ENCODE data around the gene VAPA.
A peak's percentile ranks its signal among the peaks of the same experiment; 100 is the strongest.

The VAPA gene

DNA sequence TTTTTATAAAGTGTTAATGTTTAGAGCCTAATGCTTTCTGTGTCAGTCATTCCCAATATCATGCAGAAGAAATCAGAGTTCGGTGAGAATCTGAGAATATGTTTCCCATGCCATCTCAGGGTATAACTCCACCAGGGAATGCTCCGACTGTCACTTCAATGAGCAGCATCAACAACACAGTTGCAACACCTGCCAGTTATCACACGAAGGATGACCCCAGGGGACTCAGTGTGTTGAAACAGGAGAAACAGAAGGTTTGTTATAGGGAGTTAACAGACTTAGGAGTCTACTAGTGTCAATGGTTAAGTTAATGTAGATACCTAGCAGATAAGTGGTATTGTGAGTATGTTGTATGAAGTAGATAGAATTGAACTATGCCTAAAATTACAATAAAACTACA, 31.0 kb downstream of the VAPA start:
- no peak for FAIRE-seq

DNA sequence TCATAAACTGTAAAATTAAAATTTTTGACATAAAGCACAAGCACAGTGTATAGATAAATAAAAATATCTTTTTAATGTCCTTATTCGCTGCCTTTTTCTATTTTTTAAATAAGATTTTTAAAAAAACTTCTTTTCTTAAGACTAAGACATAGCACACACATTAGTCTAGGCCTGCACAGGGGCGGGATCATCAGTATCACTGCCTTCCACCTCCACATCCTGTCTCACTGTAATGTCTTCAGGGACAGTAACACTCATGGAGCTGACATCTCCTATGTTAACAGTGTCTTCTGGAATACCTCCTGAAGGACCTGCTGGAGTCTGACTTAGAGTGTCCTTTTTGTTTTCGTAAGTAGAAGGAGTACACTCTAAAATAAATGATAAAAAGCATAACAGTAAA, 33.0 kb downstream of the VAPA start:
- FAIRE-seq: no peak

DNA sequence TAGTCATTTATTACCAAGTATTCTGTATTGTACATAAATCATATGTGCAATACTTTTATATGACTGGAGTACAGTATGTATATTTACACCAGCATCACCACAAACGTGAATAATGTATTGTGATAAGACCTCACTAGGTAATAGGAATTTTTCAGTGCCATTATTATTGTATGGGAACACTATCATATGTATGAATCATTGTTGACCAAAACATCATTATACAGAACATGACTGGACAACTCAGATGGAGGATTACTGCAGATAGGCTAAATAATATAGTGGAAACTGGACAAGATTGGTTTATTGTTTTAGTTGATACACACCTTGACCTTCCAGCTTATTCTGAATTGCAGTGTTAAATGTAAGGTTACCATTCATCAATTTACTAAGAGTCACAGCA, 33.4 kb downstream of the VAPA start:
- FAIRE-seq: no peak

DNA sequence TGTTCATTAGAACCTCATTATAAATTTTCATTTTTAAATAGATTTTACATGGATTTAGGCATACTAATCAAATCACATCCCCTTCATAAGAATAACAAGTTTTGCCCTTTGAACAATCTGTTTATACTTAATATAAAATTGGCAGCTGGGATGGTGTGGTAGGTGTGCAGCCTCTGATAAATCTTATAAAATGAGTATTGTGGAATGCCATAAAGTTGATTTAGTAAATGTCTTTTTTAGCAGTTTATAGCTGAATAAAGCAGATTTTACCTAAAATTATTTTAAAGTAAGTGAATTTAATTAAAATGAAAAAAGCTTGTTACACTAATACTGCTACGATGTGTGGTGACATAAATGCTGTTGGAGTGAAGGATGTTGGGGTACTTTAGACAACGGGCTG, 35.5 kb downstream of the VAPA start:
- FAIRE-seq: no peak

DNA sequence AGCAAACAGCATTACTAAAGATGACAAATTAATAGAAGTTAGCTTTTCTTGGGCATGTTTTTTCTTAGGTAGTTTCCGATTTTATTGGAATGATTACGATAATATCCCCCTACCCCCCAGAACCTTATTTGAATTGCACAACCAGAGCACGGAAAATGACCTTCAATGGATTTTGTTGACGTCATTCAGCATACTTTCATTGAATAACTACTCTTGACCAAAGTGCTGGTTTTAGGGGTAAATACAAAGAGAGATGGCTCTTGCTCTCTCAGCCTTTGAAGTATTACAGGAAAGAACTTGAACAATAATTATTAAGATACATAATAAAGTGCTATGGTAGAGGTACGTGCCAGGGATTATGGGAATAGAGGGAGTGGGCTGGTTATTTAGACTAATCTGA, 36.0 kb downstream of the VAPA start:
- no peak for FAIRE-seq

DNA sequence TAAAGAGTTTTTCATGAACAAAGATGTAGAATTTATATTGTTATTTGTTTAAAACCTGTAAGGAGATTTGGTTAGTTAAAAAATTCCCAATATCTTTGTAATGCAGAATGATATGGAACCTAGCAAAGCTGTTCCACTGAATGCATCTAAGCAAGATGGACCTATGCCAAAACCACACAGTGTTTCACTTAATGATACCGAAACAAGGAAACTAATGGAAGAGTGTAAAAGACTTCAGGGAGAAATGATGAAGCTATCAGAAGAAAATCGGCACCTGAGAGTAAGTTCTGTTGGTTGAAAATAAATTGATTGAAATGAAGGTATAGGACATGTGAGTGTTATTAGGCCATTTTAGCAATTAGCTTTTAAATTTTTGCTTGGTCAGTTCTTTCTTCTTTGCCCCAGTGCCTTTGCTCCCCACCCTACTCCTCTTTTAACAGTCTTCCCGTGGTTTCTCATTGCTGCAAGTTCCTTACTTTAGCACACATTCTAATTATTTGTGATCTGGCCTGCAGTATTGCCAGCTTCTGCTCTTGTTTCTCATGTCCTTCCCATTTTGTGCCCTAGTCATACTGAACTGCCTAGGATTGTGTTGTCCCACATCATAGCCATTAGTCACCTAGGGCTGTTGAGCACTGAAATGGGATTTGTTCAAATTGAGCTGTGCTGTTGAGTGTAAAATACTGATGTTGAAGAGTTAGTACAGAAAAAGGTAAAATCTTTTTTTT, 36.6 kb downstream of the VAPA start:
- no peak for FAIRE-seq

DNA sequence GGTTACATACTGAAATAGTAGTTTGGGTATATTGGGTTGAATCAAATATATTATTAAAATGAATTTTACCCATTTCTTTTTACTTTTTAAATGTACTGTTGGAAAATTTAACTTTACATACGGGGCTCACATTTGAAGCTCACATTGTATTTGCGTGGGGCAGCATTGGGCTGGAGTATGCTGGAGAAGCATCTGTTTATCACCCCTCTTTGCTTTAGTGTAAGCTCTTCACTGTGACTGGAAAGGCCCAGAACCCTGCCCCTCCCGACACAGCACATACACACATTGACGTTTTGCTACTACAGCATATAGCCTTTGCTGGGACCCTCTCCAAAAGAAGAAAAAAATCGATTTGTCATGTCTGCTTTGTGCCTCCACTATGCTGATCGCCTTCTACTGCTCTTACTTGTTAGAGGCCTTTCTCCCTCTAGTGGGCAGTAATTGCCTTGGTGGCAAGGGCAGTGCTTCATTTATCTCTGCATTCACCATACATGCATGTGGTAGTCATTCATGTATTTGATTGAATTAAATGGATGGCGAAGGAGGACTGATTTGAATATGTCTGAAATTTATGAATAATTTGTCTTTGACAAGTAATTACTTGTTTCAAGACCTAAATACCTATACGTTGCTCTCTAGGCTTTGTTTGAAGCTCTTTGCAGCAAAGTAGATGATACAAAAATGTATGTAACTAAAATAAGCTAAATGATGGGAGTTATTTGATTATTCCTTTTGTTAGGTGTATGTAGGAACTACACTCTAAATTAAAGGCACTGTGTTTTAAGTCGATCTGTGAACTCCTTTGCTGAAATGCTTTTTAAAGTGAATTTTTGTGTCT, 37.4 kb downstream of the VAPA start:
- no peak for FAIRE-seq

DNA sequence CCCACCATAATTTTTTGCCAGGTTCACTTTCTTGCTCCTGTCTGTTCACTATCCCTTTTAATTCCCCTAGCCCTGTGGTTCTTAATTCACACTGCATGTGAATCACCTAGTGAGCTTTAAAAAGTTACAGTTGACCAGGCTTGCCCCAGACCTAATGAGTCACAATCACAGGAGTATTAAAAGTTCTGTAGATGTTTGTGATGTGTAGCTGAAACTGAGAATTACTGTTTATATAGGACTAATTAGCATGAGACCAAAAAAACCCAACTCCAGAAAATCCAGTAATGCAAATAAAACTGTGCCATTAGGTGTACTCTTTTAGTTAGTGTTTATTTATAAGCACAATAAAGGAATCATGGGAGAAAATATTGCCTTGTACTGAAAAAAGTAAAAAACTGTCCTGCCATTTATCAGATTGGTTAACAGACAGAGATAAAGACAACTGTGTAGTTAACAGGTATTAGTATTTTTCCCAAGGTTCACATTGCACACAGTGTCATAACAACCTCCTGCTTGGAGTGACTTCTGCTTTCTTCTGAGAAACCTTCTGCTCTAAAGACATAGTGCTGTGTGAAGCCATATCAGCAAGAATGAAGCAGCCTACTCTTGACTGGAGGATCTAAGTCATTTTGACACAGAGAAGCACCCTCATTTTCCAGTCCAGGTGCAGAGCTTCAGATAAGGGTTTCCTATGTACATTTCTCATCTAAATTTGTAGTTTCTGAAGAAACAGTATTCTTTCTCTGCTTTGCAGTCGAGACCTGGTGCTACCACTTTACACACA, 39.0 kb downstream of the VAPA start:
- no peak for FAIRE-seq

DNA sequence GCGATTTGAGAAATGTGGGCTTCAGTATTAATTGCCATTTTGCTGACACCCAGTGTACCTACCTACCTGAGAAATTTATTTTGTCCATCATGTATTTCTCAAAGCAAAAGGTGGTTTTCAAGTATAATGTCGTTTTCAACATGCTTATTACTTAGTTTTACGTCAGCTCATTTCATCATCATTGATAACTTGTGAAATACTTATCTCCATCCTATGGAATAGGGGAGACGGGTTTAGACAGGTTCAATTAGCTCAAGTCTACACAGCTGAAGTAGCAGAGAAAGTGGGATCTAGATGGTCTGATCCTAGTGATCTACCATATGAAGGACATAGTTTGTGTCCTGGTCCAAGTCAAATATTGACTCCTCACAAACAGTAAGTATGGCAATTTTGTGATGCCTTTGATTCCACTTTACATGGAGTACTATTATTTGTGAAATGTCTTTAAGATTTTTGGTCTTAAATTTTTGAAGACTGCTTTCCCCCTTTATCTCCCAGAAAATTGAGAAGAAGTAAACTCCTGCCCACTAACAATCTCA, 45.1 kb downstream of the VAPA start:
- FAIRE-seq: no peak

DNA sequence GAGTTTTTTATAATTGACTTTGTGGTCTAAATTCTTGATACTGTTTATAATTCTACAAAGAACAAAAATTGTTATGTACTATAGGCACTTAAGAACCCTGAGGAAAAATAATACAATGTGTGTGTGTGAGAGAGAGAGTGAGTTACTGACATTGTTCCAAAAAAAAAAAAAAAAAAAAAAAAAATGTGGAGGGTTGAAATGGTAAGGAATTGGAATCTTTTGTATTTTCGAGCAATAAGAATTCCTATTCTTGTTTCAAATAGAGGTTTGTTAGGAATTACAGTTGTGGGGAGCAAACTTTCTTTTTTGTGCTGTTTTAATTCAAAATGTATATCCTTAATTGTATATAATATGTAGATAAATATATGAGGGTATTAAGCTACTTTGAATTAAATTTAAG, 45.7 kb downstream of the VAPA start:
- no peak for FAIRE-seq

DNA sequence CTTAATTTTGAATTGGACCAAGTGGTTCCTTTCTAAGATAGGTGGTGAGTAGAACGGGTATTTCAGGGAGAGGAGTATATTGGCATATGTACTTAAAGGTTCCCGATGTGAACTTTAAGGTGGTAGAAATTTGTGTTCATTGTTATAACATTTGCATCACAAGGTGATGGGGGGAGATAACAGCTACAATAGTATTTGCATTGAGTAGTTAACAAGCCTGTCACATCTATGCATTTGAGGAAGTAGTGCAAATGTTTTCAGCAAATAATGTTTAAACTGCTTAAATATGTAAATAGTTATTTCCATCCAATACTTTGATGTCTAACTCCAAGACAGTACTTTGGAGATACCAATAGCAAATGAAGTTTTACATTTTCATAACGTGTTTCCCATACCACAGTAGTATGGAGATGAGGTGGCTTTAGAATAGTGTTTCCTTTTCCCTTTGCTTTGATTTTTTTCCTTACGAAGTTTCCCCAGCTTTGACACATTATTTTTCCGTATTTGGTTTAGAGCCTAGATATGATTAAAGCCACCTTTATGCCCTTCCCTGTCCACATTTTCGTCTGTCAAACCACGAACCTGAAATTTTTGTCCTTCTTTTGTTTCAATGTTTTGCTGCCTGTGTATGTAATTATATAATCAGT, 46.6 kb downstream of the VAPA start:
- FAIRE-seq: no peak

DNA sequence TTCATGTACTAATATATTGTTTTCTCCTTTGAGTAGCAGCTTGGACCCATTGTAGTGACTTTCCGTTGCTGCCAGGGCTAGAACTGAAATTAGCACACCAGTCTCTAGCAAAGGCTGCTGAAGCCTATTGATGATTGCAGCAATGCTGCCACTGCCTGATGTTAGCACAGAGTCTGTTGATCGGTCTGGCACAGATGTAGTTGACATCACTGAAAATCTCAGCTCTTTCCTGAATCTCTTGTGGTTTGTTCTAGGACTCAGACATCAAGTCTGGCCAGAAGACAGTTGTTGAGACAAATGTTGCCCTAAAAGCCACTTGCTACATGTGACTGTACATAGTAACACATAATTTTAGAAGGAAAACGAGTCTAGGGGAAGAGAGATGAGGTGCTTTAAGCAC, 47.2 kb downstream of the VAPA start:
- no peak for FAIRE-seq

DNA sequence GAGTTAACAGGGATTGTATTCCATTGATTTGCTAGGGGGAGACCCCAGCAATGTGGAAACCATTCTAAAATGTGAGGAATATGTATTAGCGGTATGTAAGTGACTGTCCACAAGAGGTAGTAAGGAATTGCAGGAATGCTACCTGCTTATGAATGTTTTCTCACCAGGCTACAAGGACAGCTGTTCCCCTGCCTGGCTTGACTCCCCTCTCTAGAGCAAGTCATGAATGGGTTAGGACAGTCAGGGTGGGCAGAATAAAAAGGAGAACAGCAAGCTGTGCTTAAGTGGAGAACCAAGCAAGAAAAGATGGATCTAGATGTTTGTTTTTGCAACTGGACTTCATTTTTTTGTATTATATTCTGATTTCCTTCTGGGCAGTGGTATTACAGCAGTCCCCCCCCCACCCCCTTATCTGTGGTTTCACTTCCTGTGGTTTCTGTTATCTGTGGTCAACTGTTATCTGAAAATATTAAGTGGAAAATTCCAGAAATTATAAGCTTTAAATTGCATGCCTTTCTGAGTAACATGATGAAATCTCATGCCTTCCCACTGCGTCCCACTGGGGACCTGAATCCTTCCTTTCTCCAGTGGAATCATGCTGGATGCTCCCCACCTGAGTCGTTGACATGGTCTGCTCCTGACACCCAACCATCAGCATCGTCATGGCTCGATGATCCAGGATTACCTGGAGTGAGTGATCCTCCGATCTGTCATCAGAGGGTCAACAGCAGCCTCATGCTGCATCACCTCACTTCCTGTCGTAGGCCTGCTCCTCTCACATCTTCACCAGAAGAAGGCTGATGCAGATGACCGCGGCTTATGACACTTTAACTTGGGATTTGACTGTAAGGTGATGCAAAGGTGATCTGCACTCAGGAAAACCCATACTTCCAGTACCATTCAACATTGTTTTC, 52.2 kb downstream of the VAPA start:
- no peak for FAIRE-seq

DNA sequence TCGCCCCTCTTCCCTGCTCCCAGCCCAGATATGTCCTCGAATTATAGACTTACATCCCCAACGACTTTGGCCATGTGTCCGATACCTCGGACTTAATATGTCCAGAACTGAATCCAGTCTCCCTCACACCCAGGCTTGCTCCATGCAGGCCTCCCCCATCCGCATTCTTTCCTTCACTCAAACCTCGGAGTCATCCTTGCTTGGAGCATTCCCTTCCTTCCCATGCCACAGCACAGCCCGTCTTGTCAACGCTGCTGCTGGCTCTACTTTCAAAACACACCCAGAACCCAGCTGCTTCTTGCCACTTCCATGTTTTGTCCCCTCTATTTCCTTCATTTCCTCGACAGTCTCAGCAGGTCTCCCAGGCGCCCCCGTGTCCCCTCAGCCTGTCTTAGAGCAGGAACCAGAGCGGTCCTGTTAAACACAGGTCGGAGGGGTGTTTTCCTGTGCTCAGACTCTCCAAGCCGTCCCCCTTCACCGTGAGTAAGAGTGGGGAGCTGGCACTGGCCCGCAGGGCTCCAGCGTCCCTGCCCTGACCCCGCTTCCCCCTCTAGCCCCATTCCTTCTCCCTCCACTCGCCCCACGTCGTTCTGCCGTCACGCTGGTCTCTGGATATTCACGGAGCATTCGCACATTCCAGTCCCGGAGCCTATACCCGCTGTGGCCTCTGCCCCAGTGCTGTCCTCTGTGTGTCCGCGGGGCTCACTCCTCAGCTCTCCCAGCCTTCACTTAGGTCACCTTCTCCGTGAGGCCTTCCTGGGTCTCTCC, 54.4 kb downstream of the VAPA start:
- no peak for FAIRE-seq

DNA sequence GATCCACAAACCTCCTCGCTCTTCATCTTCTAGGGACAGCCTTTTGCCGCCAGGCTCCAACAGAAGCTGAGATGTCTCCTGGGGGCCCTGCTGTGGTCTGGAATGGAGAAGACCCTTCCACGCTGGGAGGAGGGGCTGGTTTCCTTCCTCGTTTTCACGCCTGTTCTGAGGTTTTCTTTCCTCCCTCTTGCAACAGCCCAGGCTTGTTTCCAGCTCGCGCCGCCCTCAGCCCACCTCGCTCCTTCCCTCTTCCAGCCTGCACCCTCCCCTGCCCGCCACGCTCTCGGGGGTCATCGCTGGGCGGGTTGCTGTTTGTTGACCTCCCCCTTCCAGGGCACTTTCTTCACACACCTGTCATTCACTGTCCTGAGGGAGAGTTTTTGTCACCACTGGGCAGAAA, 55.4 kb downstream of the VAPA start:
- FAIRE-seq: no peak

DNA sequence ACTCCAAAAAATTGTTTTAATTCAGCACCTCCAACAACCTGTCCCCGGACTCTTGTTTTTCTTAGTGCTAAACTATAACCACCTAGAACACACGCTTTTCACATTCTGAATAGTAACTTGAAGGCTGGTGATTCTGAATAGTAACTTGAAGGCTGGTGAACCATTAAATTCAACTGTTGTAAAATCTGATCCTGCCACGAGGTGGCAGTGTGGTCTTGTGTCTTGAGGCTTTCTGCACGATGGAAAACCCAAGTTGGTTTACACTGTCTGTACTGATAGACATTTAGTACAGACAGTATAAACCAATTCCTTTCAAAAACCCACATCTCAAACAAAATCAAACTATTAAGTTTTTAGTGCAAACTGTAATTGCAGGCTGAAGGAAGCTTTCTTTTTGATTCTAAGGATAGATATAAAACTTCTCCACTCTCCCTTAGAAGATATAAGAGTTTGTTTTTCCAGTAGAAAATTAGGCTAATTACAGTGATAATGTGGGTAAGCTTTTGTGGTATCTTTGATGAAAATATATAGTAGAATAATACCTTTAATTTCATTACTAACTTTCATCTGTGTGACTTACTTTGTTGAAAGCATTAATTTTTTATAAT, 57.6 kb downstream of the VAPA start:
- FAIRE-seq: peak; percentile 53

DNA sequence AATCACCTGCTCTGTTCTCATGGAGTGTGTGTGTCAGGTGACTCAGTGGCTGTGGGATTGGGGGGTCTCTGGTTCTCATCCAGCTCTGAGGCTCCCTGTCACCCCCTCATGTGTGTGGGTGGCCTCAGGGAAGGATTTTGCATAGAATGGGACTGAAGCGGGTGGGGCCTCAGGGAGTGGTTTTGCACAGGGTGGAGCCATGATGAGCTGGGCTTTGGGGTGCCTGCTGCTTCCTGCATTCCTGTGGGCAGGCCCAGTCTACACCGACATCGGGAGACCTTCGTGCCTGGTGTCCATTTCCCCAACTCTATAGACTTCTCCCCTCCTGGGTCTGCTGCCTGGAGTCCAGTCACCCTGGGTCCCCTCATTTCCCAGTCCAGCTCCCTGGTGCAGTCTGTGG, 59.7 kb downstream of the VAPA start:
- no peak for FAIRE-seq

DNA sequence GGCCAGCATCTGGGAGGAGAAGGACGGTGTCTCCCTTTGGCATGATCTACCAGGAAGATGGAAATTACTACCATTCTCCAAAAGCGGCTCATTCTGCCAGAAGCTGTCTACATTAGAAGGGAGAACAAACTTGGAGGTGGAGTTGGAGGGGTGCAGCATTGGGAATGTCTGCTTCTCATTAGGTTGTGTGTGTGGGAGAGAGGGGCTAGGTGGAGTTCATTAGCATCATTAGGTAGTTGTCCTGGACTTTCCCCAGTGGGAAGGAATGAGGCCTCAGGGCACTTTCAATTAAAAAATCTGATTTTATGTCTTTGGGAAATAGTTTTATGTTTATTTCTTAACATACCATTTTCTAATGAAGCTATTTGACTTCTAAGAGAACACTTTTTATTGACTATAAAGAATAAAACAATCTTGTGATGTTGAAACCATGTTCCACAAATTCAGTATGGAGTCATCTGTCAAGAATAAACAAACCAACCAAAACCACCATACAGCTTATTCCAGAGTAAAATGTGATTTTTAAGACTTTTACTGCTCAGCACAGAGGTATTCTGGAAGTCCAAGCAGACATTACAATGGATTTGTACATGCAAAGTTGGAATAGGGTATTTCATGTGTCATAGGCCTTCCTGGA, 60.6 kb downstream of the VAPA start:
- FAIRE-seq: no peak

DNA sequence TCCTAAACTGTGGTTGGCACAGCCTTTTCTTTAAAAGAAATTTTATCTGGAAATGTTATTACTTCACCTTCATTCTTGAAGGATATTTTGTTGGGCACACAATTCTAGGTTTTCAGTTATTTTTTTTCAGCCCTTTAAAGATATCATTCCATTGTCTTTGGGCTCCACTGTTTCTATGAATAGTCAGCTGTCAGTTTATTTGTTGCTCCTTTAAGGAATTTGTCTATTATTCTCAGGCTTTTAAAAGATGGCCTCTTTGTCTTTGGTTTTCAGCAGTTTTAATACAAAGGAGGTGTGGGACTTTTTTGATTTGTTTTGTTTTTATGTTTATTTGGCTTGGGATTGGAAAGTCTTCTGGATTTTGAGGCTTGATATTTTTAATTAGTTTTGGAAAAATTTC, 61.8 kb downstream of the VAPA start:
- FAIRE-seq: no peak

DNA sequence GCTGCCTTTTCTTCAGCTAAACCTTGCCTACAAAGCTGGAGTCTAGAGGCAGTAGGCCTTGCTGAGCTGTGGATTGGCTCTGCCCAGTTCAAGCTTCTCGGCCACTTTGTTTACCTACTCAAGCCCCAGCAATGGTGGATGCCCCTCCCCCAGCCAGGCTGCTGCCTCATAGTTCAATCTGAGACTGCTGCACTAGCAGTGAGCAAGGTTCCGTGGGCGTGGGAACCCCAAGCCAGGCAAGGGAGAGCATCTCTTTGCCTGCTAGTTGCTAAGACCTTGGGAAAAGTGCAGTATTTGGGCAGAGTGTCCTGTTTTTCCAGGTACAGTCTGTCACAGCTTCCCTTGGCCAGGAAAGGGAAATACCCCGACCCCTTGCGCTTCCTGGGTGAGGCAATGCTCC, 68.9 kb downstream of the VAPA start:
- no peak for FAIRE-seq

Measured in colon (tissue), 2 donors.